Measurements from ENCODE around the gene ARHGAP25.

The ARHGAP25 gene

DNA sequence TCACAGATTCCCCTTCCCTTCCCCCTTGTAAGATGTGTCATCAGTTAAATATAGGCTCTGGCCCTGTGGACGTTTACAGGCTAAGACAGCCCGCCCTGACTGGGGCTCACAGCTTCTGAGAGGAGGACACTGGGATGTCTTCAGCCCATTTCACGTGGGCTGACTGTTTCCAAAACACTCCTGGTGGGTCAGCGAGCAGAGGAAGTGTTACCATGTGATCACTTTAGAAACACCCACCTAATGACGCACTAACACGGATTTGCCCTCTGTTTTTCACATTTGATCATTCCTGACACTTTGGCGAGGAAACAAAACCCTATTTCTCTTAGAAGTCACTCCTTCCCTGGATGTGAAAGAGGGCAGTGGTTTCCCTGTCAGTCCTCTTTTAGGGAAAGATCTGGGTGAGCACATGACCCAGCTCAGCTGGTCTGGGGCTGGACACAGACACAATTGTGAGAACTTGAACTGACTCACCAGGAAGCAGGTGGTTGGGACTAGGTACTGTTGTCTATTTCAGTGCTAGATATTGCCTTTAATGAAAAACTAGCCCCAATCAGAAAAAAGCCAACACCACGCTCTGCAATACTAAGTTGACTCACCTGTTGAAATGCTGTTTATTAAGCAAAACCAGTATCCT is 97.7 kb downstream of the ARHGAP25 start:
- DNase-seq (ENCODE audit: low read depth): peak; percentile 68

DNA sequence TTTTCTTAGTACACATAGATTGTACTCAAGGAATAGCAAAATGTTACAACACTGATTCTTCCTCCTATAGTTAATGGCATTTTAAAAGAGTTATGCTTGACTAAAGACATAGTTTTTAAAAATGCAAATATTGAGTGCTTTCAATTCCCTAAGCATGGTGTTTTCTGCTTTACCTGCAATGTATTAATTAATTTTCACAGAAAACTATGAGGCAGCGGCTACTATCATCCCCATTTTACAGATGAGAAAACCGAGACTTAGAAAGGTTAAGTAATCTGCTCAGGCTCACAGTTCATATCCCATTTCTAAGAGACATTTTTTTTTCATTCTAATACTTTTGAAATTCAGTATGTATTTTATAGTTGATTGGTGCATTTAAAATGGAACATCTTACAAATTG is 98.6 kb downstream of the ARHGAP25 start:
- no peak for DNase-seq (ENCODE audit: low read depth)

DNA sequence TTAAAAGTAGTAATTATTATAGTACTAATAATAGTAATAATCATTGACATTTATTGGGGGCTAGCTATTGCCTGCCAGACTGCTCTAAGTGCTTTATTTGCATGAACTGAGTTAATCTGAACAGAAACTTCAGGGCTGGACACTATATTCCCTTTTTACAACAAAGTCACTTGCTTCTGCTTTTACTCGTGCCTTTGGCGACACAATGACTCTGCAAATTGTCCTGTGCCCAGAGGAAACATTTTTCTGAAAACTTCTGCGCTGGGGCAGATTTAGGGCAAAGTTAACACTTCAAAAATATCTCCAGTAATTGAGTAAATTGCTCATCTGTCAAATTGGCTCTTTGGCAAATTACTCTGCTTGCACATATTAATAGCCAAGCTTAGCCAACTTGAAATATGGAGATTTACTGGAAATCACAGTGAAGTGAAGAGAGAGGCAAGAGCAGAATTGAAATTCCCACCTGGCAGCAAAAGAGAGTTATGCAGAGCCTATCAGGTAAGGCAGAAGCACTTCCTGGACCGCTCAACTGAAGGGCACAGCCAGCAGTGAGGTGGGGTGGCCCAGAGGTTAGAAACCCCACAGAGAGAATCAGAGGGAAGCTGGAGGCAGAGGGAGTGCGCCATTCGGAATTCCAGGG is 100.2 kb downstream of the ARHGAP25 start:
- DNase-seq (ENCODE audit: low read depth): no peak

DNA sequence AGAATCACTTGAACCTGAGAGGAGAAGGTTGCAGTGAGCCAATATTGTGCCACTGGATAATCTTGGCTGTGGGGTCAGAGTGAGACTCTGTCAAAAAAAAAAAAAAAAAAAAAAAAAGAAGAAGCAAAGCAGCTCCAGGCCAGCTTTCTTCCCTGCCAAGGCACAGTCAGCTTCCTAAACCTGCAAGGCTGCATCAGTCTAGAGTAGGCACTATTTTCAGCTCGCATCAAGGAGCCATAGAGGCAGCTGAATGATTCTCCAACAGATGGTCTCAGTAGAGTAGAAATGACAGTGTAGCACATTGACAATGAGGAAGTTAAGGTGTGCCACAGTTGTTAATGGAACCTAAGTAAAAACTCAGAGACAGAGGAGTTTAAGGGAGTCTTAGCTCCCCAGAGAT is 101.0 kb downstream of the ARHGAP25 start:
- no peak for DNase-seq (ENCODE audit: low read depth)

DNA sequence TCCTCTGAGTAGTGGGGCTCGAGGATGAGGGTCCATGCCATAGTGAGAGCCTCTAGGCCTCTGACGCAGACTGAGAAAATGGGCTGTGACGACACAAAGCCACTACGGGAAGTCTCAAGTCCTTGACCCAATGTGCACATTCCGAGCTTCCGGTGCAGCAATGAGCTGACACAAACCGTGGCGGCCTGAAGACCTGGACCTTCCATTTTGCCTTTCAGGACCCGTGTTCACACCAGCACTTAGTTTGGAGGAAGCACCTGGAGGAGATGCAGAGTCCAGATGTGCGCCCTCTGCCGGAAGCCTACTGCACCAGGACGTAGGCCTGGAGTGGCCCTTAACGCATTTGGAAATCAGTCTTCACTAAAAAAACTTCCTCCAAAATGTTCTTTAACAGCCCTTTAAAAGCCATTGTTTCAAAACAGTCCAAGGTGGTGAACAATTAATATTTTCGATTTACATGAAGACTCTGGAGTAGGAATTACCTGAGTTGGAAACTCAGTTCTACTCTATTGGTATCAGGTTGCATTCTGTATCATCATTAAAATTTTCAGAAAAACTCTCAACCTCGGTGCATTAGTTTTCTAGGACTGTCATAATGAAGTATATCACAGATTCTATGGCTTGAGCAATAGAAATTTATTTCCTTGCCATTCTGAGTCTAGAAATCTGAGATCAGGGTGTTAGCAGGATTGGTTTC is 102.7 kb downstream of the ARHGAP25 start:
- DNase-seq (ENCODE audit: low read depth): no peak

DNA sequence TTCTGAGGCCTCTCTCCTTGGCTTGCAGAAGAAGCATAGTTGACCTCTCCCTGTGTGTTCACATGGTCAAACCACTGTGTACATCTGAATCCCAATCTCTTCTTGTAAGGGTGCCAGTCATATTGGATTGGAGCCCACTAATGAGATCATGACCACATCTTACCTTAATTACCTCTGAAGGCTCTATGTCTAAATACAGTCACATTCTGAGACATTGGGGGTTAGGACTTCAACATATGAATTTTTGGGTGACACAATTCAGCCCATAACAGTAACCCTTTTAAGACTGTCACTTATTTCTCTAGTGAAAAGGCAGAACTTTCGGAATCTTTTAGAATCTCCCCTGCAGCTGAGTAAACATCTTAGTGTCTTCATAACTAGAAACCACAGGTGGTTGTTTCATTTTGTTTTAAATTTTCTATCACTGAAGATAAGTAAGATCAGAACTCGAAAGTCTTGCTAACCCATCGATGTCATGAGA is 103.3 kb downstream of the ARHGAP25 start:
- DNase-seq (ENCODE audit: low read depth): no peak

DNA sequence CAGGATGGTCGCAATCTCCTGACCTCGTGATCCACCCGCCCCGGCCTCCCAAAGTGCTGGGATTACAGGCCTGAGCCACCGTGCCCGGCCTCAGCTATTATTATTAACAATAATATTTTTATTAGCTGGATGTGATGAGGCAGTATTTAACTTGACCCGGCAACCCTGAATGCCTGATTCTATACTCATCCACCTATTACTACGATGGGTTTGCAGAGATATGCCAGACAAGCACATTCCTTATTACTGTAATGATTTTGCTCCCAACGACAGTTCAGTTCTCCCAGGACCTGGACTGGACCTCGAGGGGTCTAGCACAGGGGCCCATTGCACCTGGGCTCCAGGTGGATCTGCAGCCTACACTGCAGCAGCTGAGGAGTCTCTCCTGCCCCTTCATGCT is 104.0 kb downstream of the ARHGAP25 start:
- DNase-seq (ENCODE audit: low read depth): no peak

DNA sequence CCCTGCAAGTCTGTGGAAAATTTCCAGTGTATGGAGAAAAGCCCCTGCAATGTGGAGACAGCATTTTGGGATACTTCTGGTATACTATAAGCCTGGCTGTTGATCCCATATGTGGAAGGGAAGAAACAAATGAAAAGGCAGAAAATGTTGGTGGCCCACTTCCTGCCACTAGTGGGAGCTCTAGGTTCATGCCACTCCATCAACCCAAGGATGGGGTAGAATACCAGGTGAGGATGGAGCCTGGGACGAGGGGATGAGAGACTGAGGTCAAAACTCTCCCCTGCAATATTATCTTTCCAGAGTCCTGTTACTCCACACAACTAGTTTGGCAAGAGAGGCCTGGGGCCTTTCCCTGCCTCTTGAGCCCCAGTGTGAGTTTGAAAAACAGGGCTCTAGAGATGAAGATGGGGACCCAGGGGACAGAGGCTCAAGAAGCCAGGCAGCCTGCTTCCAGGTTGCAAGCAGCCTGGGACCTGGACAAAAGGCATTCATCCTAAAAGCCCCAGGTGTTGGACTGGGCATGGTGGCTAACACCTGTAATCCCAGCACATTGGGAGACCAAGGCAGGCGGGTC is 104.7 kb downstream of the ARHGAP25 start:
- no peak for DNase-seq (ENCODE audit: low read depth)

DNA sequence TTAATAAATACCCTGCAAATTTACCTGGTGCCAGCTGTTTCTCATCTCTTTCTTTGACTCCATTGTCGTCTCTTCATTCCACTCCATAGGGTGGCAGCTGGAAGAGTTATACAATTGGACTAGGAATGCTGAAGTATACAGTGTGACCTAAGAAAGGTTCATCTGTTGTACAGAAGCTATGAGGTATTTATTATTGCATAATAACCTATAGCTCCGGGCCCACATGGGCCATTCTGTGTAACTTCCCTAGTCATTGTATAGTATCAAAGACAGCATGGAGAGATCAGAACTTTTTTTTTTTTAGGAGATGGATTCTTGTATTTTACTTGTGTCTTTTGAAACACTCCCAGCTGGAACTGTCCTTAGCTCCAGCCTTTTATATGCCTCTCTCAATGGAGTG is 110.4 kb downstream of the ARHGAP25 start:
- DNase-seq (ENCODE audit: low read depth): no peak

DNA sequence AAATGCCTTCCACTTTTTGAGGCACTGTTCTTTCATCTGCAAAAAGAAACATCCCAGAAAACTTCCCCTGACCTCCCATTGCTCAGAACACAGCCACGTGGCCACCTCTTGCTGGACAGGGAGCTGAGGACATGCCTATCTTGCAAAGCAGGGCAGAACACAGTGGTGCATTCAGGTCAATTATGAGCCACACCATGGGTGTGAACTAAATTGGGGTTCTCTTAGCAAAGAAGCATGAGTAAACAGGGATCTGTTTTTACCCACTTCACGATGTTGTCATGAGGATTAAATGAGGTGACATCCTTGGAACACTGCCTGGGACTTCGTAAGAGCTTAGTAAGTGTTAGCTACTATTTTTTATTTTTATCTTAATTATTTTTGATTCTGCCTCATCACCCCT is 111.5 kb downstream of the ARHGAP25 start:
- DNase-seq (ENCODE audit: low read depth): no peak

DNA sequence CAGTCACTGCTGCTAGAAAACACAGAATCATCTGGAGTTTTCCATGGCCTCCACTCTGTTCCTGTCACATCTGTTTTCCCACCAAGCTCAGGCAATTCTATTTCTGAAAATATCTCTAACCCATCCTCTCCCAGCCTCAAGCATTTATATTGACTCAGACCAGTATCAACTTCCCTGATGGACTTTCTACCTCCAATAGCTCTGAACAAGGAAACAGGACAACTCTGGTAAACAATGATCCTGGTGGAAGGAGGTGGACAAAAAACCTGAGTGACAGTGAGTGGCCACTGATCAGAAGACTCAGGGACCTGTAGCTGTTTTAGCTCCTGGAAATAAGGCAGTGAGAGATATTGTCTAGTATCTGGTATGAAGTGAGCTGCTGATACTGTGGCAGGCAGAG is 113.1 kb downstream of the ARHGAP25 start:
- DNase-seq (ENCODE audit: low read depth): no peak

DNA sequence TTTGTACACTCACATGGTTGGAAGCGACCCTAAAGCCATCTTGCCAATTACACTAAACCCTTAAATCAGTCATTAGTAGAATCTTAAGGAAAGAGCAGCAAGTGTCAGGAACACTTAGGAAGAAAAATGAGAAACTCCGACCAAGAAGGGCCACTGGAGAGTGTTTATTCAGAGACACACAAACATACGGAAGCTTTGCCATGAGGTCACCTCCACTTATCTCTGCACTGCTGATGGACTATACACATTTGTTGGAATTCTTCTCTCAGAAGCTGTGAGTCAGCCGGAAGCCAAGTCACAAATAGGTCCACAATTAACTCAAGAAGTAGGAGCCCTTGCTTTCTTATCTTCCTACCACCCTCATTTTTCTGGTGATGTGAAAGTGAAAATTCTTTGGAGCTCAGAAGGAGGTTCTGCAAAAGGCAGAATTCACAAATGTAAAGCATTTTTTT is 115.0 kb downstream of the ARHGAP25 start:
- DNase-seq (ENCODE audit: low read depth): no peak

DNA sequence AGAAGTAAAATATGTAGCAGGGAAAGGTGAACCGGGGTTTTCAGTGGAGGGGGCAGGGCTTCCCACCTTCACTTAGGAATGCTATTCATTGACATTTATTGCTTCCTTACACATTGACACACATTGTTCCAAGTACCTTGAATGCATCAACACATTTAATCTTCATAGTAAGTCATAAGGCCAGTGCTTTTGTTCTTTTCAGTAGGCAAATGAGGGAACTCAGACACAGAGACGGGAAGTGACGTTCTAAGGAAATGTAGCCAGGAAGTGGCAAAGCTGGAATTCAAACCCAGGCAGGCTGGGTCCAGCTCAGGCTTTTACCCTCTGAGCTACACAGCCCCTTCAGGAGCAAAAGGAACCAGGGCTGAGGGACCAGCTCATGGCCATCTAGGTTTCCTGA is 115.9 kb downstream of the ARHGAP25 start:
- DNase-seq (ENCODE audit: low read depth): no peak

DNA sequence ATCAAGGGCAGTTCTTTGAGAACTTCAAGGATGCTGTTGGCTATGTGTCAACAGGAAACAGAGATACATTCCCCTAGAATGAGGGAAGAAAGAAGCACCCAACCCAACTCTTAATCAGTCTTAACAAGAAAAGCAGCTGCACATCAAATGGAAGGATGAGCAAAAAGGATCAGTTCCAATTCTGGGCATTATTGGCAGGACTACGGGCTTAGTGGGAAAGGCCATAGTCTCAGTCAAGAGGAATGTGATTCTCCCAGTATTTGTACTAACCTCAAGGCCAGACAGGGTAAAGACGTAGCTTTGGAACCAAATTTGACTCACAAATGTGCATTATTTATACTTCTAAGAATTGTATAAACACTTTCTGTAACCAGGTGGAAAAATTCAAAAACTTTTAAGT is 118.4 kb downstream of the ARHGAP25 start:
- DNase-seq (ENCODE audit: low read depth): no peak

DNA sequence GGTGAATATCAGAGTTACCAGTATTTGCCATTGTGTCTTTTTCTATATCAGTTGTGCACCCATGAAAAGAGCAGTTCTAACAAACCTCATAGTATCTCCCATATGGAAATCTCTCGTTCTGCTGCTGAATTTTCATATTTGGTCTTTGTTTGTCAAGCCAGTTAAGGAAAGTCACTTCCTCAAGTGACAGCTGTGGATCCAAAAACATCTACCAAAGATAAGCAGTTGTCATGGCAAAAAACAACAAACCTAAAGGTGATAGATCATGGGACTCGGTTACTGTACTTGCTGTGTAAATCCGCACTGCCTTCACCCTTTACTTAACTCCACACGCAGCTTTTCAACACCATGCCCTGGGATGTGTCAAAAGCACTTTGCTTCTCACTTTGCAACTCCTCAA is 119.3 kb downstream of the ARHGAP25 start:
- no peak for DNase-seq (ENCODE audit: low read depth)

DNA sequence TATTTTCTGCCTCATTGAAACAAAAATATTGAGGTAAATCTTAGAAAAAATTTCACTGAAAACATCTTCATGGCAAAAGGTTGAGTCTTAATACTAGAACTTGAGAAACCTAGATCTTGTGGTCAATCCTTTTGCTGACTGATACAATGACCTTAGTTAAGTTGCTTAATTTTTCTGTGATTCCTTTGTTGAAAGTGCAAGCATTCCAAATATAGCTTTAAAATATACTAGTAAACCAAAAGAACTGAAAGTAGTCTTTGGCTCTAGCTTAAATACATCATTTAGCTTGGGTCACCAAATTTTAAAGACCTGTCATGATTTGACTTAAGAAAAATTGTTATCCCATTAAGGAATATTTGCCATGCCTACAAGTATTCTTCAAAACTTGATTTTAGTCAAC is 119.9 kb downstream of the ARHGAP25 start:
- DNase-seq (ENCODE audit: low read depth): no peak

DNA sequence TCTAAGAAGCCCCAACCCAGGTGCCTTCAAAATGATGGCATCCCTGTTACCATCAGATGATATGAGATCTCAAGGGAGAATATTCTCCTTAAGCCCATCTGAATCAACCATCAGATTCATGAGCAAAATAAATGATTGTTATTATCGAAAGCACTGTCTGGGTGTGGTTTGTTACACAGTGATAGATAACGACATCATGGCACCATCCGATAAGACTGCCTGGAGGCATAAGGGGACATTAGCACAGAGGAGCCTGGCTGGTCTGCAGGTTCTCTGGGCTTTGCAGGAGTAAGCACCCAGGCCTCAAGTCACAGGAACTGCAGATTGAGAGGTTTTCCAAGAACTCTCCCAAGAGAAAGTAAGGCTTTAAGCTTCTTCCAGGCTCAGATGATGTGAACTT is 120.9 kb downstream of the ARHGAP25 start:
- no peak for DNase-seq (ENCODE audit: low read depth)

DNA sequence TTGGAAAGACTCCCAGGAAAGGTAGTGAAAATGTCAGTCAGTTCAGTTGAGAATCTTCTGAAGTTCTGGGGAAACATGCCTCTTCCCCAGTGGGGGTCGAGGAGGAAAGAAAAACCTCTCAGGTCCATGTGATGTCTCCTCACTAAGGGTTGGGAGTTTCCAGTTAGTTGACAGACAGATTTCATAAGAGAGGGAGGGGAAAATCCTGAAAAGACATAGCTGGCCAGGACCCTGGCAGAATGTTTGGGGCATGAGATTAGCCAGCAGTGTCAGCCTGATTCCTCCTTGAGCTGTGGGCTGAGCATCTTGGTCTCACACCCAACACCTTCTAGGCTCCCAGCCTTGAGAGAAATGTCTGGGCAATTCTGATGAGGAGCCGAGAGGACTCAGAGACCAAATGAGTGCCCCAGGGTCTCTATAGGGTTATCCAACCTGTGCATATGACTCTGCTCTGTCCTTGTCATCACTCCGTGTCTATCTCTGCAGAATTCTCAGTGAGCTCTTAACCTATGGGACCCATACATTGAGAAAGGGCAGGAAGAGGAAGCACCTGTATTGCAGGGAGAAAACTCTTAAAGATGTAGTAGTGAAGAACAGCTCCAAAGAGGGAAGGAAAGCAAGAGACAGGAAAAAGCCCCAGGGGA is 122.7 kb downstream of the ARHGAP25 start:
- DNase-seq (ENCODE audit: low read depth): no peak

DNA sequence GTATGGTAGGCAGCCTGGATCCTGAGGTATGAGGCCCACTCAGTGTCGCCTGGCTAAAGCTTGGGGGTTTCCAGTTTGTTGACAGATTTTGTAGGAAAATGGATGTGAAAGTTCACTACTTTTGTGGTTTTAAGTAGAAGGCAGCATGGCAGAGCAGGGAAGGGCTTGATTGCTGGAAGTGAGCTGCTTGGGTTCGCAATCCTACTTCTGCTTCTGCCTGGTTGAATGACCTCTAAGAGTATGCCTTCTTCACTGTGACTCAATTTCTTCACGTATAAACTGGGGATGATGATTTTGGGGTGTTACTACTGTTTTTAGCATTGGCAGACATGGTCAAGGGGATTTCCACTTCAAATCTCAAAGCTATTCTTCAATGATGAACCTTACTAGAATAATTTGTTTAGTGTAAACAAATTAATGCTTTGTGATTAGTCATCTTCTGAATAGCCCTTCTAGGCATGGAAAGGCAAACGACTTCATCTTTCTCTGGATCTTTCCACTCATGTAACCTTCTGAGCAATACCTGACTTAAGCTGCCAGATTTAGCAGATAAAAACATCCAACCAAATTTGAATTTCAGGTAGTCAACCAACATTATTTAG is 123.3 kb downstream of the ARHGAP25 start:
- DNase-seq (ENCODE audit: low read depth): no peak

DNA sequence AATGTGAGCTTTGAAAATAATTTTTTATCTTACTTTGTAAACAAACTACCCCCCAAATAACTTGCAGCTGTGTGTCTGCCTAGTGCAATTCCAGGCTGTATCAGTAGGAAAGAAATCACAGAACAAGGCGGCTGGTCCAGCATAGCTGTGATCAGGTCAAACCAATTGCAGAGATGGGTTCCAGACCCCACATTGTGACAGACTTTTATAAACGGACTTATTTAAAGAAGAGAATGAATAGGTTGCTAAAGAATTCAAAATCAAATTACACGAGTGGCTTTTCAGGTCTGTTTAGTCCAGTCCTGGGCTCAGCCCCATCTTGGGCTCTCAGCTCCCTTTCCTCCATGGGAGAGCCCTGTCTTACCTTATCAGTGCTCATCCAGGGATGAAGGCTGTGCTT is 125.5 kb downstream of the ARHGAP25 start:
- DNase-seq (ENCODE audit: low read depth): no peak

DNA sequence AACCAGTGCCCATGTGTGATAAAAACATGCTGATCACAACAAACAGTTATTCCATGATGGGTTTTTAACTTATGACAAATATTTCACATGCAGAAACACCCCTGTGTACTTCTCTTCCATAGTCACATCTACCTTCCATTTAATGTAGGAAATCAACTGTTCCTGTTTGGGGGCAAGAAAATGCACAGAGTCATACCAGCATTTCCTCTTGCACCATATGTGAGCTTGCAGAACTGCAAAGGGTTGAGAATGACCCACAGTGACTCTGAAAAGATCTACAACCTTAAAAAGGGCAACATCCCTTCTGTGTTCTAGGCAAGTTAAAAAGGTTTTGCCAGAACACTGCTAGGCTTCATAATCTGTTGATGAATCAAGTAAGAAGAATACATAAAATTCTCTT is 126.7 kb downstream of the ARHGAP25 start:
- DNase-seq (ENCODE audit: low read depth): no peak

DNA sequence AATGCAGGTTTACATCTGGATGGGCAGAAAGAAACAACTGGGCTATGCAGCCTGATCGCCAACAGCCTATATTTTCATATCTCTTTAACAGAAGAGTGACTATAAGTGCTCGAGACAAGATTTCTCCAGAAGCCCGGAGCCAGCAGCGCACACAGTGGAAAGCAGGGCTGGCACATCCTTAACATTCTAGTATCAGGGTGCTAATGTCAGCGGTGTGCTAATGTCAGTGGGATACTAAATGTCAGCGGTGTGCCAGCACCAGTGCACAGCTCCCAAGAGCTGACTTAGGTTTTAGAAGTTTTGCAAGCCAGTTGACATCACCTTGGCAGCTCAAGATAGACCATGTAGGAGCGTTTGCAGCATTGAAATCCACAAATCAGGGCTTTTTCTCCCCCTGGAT is 128.3 kb downstream of the ARHGAP25 start:
- no peak for DNase-seq (ENCODE audit: low read depth)

Data from stromal cell of bone marrow (primary cell).